ENCODE measurements around the gene EGF. TPM values are rescaled to one million over a fixed set of nuclear protein-coding genes. Genes with fewer than 3 reads are reported as not detected.
A peak's percentile ranks its signal among the peaks of the same experiment; 100 is the strongest.

EGF gene
- total RNA-seq, 1 experiment from 2014 or later: 1.5 TPM

DNA sequence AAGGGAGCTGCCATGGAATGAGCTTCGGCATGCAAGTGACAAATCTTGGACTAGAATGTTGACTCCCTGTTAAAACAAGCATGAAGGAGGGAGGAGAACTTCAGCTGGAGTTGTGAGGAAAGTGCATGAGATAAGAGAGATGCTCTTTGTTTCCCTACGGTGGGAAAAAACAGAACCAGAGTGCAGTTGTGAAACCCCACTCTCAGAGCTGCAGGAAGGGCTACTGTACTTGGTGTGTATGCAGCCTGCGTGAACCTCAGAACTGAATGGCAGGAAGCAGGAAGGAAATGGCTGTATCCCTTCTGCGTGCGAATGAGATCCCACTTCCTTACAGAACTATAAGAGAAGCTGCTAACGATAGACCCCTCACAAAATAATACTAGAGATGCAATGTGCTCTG is 57.2 kb downstream of the EGF start:
- no peaks in the 10 kb centered on the region for H3K9me3 ChIP-seq (ENCODE audit: control insufficient read depth, low read depth, low read length)
- TF ChIP-seq, protein P1, sequence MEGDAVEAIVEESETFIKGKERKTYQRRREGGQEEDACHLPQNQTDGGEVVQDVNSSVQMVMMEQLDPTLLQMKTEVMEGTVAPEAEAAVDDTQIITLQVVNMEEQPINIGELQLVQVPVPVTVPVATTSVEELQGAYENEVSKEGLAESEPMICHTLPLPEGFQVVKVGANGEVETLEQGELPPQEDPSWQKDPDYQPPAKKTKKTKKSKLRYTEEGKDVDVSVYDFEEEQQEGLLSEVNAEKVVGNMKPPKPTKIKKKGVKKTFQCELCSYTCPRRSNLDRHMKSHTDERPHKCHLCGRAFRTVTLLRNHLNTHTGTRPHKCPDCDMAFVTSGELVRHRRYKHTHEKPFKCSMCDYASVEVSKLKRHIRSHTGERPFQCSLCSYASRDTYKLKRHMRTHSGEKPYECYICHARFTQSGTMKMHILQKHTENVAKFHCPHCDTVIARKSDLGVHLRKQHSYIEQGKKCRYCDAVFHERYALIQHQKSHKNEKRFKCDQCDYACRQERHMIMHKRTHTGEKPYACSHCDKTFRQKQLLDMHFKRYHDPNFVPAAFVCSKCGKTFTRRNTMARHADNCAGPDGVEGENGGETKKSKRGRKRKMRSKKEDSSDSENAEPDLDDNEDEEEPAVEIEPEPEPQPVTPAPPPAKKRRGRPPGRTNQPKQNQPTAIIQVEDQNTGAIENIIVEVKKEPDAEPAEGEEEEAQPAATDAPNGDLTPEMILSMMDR (conservative IDR thresholded peaks at IDR 0.05): no peak
- no peak overlapping the region for H3K4ac ChIP-seq (ENCODE audit: low read depth, low read length)
- no CpG with 5 or more reads among the region's 6 CpGs for WGBS (ENCODE audit: extremely low coverage, insufficient read length, low lambda C conversion rate)
- no peak for DNase-seq
- H3K9me3 Mint-ChIP-seq: no peaks in the 10 kb centered on the region
- H3K79me1 ChIP-seq (ENCODE audit: insufficient read depth, low read depth, low read length, poor library complexity, severe bottlenecking): no peaks in the 10 kb centered on the region
- H3T11ph ChIP-seq (ENCODE audit: low read length): no peak overlapping the region
- H4K20me1 ChIP-seq (ENCODE audit: control insufficient read depth, insufficient read depth, insufficient read length): no peaks in the 10 kb centered on the region
- no peak overlapping the region for H3K4me3 Mint-ChIP-seq
- H4K91ac ChIP-seq (ENCODE audit: insufficient read length, low read depth, low read length): no peak overlapping the region
- no peaks in the 10 kb centered on the region for H3K27me3 Mint-ChIP-seq (ENCODE audit: low read depth)
- no peak overlapping the region for H3K9ac ChIP-seq (ENCODE audit: extremely low read depth, insufficient read length, low read length)
- no peak overlapping the region for H3K56ac ChIP-seq (ENCODE audit: insufficient read length, low read depth, low read length)
- peaks cover 14 to 22% of the 10 kb centered on the region in 2 experiments for H3K4me1 Mint-ChIP-seq
- H3K27me3 ChIP-seq (ENCODE audit: insufficient read depth, low read length): no peaks in the 10 kb centered on the region
- H2BK12ac ChIP-seq (ENCODE audit: insufficient read length, low read depth, low read length): no peak overlapping the region
- peak overlapping the region in 1 of 3 experiments; percentile 15; a peak in 1 of 7 replicates for H3K27ac Mint-ChIP-seq
- no peak overlapping the region for H3K27ac ChIP-seq (ENCODE audit: insufficient read length, low read depth, low read length)
- no peak overlapping the region for H3K14ac ChIP-seq (ENCODE audit: insufficient read depth, low read length)
- no peak overlapping the region for H3K23ac ChIP-seq (ENCODE audit: insufficient read length, low read depth, low read length)
- no peaks in the 10 kb centered on the region for H3K23me2 ChIP-seq (ENCODE audit: insufficient read length, low read depth, low read length, poor library complexity, severe bottlenecking)
- H3K36me3 Mint-ChIP-seq (ENCODE audit: insufficient read depth in 1 of 3, low read depth in 3 of 3): no peaks in the 10 kb centered on the region
- no peaks in the 10 kb centered on the region for H3K79me2 ChIP-seq (ENCODE audit: insufficient read depth, low read length)
- H2AFZ ChIP-seq (ENCODE audit: low read length): no peak overlapping the region
- no peak overlapping the region for H2BK120ac ChIP-seq (ENCODE audit: low read depth, low read length, poor library complexity, severe bottlenecking)
- H3K4me1 ChIP-seq (ENCODE audit: insufficient read depth, low read length): peaks cover 7% of the 10 kb centered on the region; the same call in 1 of the 2 replicates
- no peak overlapping the region for H2AK5ac ChIP-seq (ENCODE audit: insufficient read length, low read length)
- no peak overlapping the region for H2BK5ac ChIP-seq (ENCODE audit: insufficient read length, low read length)
- no peak overlapping the region for H2BK20ac ChIP-seq (ENCODE audit: low read depth, low read length, poor library complexity, severe bottlenecking)
- no peak overlapping the region for H2BK15ac ChIP-seq (ENCODE audit: low read depth, low read length)
- no peak overlapping the region for H4K5ac ChIP-seq (ENCODE audit: insufficient read length, low read depth, low read length)
- H3K4me2 ChIP-seq (ENCODE audit: insufficient read depth, insufficient read length, low read length): no peak overlapping the region
- H4K8ac ChIP-seq (replicated peaks; ENCODE audit: insufficient read length, low read depth, low read length): no peak overlapping the region
- H3K18ac ChIP-seq (ENCODE audit: insufficient read length, low read depth, low read length): no peak overlapping the region
